A673 (cell line): ENCODE results near the gene MAGEB1.

Source experiments
- EZH2 ChIP-seq: fragments of 200-600 bp; sonication (generic); IDR thresholded peaks from 2 replicates; pipeline ENCODE4 v1.6.1; 2017; ENCODE audit warnings: borderline replicate concordance, low read depth, mild to moderate bottlenecking, mixed read lengths, antibody characterized with exemption, low read length; ENCODE audit not compliant: poor library complexity, severe bottlenecking
- TF ChIP-seq, protein P1 (sequence below): fragments of 300-800, 200-600 bp; sonication (generic); conservative IDR thresholded peaks from 2 replicates; pipeline ENCODE4 v1.5.1; 2017; ENCODE audit warnings: low read depth, mild to moderate bottlenecking, antibody characterized with exemption, low read length, moderate library complexity, mixed read lengths

DNA sequence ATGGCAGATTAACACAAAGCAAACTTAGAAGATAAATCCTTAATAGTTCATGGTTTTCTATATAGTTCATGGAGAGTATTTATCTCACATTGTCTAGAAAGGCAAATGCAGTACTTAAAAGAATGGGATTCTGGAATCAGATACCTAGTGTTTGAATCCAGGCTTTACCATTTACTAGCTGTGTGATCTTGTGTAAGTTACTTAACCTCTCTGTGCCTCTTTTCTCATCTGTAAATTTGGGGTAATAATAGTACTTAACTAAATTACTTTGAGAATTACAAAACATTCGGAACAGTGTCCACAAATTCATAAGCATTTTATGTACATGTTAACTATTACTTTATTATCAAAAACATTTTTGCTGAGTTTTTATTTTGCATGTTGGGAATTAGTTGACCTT is 15.8 kb downstream of the MAGEB1 start:
- TF ChIP-seq, protein P1, sequence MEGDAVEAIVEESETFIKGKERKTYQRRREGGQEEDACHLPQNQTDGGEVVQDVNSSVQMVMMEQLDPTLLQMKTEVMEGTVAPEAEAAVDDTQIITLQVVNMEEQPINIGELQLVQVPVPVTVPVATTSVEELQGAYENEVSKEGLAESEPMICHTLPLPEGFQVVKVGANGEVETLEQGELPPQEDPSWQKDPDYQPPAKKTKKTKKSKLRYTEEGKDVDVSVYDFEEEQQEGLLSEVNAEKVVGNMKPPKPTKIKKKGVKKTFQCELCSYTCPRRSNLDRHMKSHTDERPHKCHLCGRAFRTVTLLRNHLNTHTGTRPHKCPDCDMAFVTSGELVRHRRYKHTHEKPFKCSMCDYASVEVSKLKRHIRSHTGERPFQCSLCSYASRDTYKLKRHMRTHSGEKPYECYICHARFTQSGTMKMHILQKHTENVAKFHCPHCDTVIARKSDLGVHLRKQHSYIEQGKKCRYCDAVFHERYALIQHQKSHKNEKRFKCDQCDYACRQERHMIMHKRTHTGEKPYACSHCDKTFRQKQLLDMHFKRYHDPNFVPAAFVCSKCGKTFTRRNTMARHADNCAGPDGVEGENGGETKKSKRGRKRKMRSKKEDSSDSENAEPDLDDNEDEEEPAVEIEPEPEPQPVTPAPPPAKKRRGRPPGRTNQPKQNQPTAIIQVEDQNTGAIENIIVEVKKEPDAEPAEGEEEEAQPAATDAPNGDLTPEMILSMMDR, result no peak
- no peak for TF ChIP-seq EZH2
